GM13977 (cell line): ENCODE data around the gene EPN3.

Experiments used
- DNase-seq: peaks from one replicate; pipeline ENCODE4 v3.0.0; 2012; ENCODE audit warnings: low spot score
- CTCF ChIP-seq: IDR thresholded peaks from 2 replicates; pipeline ENCODE4 v1.5.1; 2012; ENCODE audit warnings: mild to moderate bottlenecking, control low read depth; ENCODE audit not compliant: insufficient read depth; ENCODE audit errors: extremely low read depth, missing control alignments
- in situ Hi-C: fragments of 300-500 bp; cut with MboI; formaldehyde crosslinking; loops from one replicate; pipeline ENCODE4 v1.12.0; 2022; ENCODE audit warnings: low sequenced_read_pairs, low pct_unique_long_range_greater_than_20kb, mixed read lengths, inconsistent platforms; ENCODE audit not compliant: unreplicated experiment

EPN3 gene

GRCh38 chr17:50577451-50577954, 45.0 kb downstream of the EPN3 start:
- DNase-seq, result no peak
- TF ChIP-seq CTCF, result no peak
- in situ Hi-C loops, result no loop called here

GRCh38 chr17:50578173-50578572, 45.6 kb downstream of the EPN3 start:
- no peak for TF ChIP-seq CTCF
- no peak for DNase-seq
- in situ Hi-C loops, result no loop called here

- no peak for DNase-seq
- no peak for TF ChIP-seq CTCF
- in situ Hi-C loops, result no loop called here
Observed at GRCh38 chr17:50579399-50579798, 46.9 kb downstream of the EPN3 start.

GRCh38 chr17:50580646-50581045, 48.1 kb downstream of the EPN3 start:
- no peak for TF ChIP-seq CTCF
- no peak for DNase-seq
- in situ Hi-C loops, result no loop called here

- TF ChIP-seq CTCF, result no peak
- no peak for DNase-seq
- in situ Hi-C loops, result no loop called here
Observed at GRCh38 chr17:50581316-50581715, 48.8 kb downstream of the EPN3 start.

GRCh38 chr17:50582741-50583140, 50.2 kb downstream of the EPN3 start:
- no peak for TF ChIP-seq CTCF
- no peak for DNase-seq
- in situ Hi-C loops, result no loop called here

- no peak for DNase-seq
- no peak for TF ChIP-seq CTCF
- in situ Hi-C loops, result no loop called here
Observed at GRCh38 chr17:50583641-50584040, 51.1 kb downstream of the EPN3 start.
